Measurements from ENCODE around the gene UIMC1.

DNA sequence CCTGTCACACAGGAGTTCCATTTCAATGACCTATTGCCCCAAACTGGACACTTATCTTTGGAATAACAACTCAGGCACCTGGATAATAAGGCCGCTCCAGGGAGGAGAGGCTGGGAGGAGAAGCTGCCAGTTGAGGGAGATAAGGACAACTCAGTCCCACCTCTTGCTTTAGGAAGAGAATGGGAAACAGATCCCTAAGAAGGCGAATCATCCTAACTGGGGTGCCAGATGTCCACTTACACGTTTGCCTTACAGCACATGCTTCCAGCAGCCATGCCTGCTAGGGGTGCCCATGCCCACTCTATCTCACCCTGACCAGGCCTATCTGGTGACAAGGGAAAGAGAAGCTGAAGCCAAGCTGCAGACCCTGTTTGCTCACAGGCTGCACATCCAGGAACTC is 113.9 kb downstream of the UIMC1 start:
- TF ChIP-seq, protein P1, sequence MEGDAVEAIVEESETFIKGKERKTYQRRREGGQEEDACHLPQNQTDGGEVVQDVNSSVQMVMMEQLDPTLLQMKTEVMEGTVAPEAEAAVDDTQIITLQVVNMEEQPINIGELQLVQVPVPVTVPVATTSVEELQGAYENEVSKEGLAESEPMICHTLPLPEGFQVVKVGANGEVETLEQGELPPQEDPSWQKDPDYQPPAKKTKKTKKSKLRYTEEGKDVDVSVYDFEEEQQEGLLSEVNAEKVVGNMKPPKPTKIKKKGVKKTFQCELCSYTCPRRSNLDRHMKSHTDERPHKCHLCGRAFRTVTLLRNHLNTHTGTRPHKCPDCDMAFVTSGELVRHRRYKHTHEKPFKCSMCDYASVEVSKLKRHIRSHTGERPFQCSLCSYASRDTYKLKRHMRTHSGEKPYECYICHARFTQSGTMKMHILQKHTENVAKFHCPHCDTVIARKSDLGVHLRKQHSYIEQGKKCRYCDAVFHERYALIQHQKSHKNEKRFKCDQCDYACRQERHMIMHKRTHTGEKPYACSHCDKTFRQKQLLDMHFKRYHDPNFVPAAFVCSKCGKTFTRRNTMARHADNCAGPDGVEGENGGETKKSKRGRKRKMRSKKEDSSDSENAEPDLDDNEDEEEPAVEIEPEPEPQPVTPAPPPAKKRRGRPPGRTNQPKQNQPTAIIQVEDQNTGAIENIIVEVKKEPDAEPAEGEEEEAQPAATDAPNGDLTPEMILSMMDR (conservative IDR thresholded peaks at IDR 0.05; ENCODE audit: low read depth, low read length) = no peak
- TF ChIP-seq NFE2L2 (IDR thresholded peaks at IDR 0.05; ENCODE audit: low read depth, low read length) = no peak
- TF ChIP-seq POLR2A (IDR thresholded peaks at IDR 0.05; ENCODE audit: low read depth, low read length) = no peak
- TF ChIP-seq, protein P2, sequence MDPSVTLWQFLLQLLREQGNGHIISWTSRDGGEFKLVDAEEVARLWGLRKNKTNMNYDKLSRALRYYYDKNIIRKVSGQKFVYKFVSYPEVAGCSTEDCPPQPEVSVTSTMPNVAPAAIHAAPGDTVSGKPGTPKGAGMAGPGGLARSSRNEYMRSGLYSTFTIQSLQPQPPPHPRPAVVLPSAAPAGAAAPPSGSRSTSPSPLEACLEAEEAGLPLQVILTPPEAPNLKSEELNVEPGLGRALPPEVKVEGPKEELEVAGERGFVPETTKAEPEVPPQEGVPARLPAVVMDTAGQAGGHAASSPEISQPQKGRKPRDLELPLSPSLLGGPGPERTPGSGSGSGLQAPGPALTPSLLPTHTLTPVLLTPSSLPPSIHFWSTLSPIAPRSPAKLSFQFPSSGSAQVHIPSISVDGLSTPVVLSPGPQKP (IDR thresholded peaks at IDR 0.05; ENCODE audit: borderline replicate concordance, low read depth, low read length) = no peak
- no peak for TF ChIP-seq RAD21 (IDR thresholded peaks at IDR 0.05; ENCODE audit: low read length)
- TF ChIP-seq CEBPB (IDR thresholded peaks at IDR 0.05; ENCODE audit: low read depth, low read length) = no peak
- TF ChIP-seq MXI1 (IDR thresholded peaks at IDR 0.05; ENCODE audit: borderline replicate concordance, low read depth, low read length) = no peak

Measured in IMR-90 (cell line).